ENCODE measurements around the gene DSCAM. TPM values are rescaled to one million over a fixed set of nuclear protein-coding genes. Genes with fewer than 3 reads are reported as not detected.
"Not testable (repeated sequence)": the region's sequence is repeated elsewhere in the genome, so short reads cannot be mapped to it uniquely, and the experiment has no call there.

Gene DSCAM
- total RNA-seq, 2 donors from 2014 or later: not detected

DNA sequence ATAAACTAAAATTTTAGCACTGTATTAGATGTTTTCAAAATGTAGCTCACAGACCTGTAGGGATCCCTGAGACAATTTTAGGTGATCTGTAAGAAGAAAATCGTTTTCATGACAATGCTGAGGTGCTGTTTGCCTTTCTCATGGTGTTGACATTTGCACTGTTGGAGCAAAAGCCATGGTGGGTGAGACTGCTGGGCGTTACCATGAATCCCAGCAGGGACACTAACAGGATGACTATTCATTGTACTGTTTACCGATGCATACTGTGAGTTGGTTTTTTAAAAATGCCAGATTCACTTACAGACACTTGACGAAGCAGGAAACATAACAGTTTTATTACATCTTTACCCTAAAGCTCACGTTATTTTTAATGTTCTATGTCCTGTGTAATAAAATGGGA lies 511.3 kb downstream of the DSCAM start:
- H3K4me1 ChIP-seq: no peaks in the 10 kb centered on the region
- no peak overlapping the region for H3K4me3 ChIP-seq
- H3K36me3 ChIP-seq: no peaks in the 10 kb centered on the region
- no peak for DNase-seq (ENCODE audit: low spot score)
- H3K27ac ChIP-seq: no peak overlapping the region
- no peaks in the 10 kb centered on the region for H3K9me3 ChIP-seq
- H3K27me3 ChIP-seq: no peaks in the 10 kb centered on the region
- TF ChIP-seq, protein P1, sequence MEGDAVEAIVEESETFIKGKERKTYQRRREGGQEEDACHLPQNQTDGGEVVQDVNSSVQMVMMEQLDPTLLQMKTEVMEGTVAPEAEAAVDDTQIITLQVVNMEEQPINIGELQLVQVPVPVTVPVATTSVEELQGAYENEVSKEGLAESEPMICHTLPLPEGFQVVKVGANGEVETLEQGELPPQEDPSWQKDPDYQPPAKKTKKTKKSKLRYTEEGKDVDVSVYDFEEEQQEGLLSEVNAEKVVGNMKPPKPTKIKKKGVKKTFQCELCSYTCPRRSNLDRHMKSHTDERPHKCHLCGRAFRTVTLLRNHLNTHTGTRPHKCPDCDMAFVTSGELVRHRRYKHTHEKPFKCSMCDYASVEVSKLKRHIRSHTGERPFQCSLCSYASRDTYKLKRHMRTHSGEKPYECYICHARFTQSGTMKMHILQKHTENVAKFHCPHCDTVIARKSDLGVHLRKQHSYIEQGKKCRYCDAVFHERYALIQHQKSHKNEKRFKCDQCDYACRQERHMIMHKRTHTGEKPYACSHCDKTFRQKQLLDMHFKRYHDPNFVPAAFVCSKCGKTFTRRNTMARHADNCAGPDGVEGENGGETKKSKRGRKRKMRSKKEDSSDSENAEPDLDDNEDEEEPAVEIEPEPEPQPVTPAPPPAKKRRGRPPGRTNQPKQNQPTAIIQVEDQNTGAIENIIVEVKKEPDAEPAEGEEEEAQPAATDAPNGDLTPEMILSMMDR (IDR thresholded peaks at IDR 0.05): no peak

- Histone ChIP-seq H3K27ac (no peak overlapping the region), H3K27me3 (no peaks in the 10 kb centered on the region), H3K9me3 (no peaks in the 10 kb centered on the region), H3K4me3 (no peak overlapping the region), H3K4me1 (no peaks in the 10 kb centered on the region), H3K36me3 (no peaks in the 10 kb centered on the region)
- TF ChIP-seq, protein P1 (IDR thresholded peaks at IDR 0.05): no peak
- no peak for DNase-seq (ENCODE audit: low spot score)
Observed at GRCh38 chr21:40334159-40334558, 512.8 kb downstream of the DSCAM start.

DNA sequence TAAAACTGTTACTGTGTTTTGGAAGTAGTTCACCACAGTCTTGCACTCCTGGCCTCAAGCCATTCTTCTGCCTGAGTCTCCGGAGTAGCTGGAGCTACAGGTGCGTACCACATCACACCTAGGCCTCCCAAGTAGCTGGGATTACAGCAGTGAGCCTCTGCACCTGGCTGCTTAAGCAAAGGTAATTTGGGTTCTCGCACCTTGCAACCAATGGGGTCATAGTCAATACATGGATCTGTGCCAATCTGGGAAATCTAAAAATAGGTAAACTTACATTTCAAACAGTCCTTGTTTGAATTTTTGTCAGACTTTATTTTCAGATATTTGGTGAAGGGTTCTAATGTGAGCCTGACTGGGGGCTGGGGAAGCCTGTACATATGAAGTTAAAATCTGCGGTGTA lies 513.2 kb downstream of the DSCAM start:
- H3K4me3 ChIP-seq: no peak overlapping the region
- TF ChIP-seq, protein P1 (IDR thresholded peaks at IDR 0.05): no peak

DNA sequence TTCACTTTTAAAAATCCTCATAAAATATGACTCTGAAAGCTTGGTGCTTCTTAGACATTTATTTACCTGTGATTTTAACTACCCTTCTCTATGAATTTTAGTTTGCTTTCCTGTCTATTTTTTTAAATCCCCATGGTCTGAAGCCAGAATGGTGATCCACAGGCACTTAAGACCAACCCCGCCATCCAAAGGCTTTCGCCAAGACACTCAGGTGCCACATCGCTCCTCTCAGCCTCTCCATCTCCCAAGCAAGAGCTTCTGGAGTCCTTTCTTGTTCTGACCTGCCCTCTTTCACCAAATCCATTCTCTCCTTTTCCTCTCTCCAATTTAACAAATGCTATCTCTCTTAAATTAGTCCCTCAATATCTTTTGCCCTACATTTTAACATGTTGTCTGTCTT lies 515.2 kb downstream of the DSCAM start:
- no peaks in the 10 kb centered on the region for H3K4me1 ChIP-seq
- no peak for DNase-seq (ENCODE audit: low spot score)
- no peak overlapping the region for H3K4me3 ChIP-seq
- no peaks in the 10 kb centered on the region for H3K36me3 ChIP-seq
- H3K27me3 ChIP-seq: no peaks in the 10 kb centered on the region
- TF ChIP-seq, protein P1 (IDR thresholded peaks at IDR 0.05): no peak
- peaks cover 0 to 4% of the 10 kb centered on the region in 2 donors for H3K9me3 ChIP-seq
- H3K27ac ChIP-seq: no peak overlapping the region

More for the DNA sequence above, 513.2 kb downstream of the DSCAM start:
- no peak for DNase-seq (ENCODE audit: low spot score)
- Histone ChIP-seq H3K9me3 (no peaks in the 10 kb centered on the region), H3K4me1 (no peaks in the 10 kb centered on the region), H3K27me3 (no peaks in the 10 kb centered on the region), H3K36me3 (no peaks in the 10 kb centered on the region), H3K27ac (no peak overlapping the region)

DNA sequence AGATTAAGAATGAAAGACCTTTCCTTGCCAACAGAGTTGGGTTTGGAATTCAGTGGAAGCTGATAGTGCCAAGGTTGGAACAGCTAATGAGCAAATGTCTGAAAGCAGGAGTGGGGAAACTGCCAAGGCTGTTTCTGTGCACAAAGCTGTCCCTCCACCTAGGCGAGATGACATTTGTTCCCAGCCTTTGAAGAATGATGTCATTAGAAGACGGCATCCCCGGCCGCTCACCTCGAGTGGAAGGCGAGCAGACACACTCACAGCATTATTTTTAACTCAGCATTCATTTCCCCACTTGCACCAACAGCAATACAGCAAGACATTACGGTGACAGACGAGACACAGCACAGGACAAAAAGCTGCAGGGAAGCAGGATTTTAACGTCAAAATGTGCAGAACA lies 515.8 kb downstream of the DSCAM start:
- Histone ChIP-seq H3K4me1 (no peaks in the 10 kb centered on the region), H3K4me3 (no peak overlapping the region), H3K27ac (no peak overlapping the region), H3K9me3 (peaks cover 0 to 4% of the 10 kb centered on the region in 2 donors), H3K27me3 (no peaks in the 10 kb centered on the region), H3K36me3 (no peaks in the 10 kb centered on the region)
- TF ChIP-seq, protein P1 (IDR thresholded peaks at IDR 0.05): no peak
- DNase-seq (ENCODE audit: low spot score): no peak

DNA sequence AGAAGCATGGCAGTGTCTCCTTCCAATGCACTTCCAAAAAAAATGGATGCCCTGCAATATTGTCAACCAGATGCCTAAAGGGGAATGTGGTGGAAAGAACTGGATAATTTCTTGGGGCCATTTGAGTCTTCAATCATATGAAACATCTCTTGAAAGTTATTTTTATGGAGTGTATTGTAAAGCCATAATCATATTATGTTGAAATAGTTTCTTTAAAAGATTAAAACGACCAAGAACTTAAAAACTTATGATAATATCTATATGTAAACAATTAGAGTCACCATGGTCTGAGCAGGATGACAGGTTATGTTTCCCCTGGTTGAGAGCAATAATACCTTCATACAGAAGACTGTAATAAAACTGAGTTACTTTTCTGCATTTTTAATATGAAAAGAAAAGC lies 522.6 kb downstream of the DSCAM start:
- H3K4me3 ChIP-seq: no peak overlapping the region
- peaks cover 0 to 4% of the 10 kb centered on the region in 2 donors for H3K9me3 ChIP-seq
- H3K27me3 ChIP-seq: no peaks in the 10 kb centered on the region
- TF ChIP-seq, protein P1 (IDR thresholded peaks at IDR 0.05): no peak
- DNase-seq (ENCODE audit: low spot score): no peak
- H3K36me3 ChIP-seq: no peaks in the 10 kb centered on the region
- no peak overlapping the region for H3K27ac ChIP-seq
- H3K4me1 ChIP-seq: no peaks in the 10 kb centered on the region

DNA sequence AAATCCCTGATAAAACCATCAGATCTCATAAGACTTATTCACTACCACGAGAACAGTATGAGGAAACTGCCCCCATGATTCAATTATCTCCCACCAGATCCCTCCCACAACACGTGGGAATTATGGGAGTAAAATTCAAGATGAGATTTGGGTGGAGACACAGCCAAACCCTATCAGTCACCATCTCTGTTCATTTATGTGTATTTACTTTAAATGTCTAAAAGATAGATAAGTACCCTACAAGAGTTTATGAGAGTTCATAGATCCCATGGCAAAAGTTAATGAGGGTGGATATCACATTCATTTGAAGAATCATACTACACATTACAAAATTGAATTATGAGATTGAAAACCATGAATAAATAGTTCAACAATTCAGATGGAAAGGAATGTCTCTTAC lies 526.2 kb downstream of the DSCAM start:
- not testable (repeated sequence) for H3K27me3 ChIP-seq; H3K4me1 ChIP-seq; H3K9me3 ChIP-seq; DNase-seq (ENCODE audit: low spot score); H3K36me3 ChIP-seq; H3K27ac ChIP-seq; H3K4me3 ChIP-seq

Measured in right atrium auricular region (tissue), 2 donors.